HT-29 (cell line): ENCODE results near the gene AXIN1. TPM values are rescaled to one million over a fixed set of nuclear protein-coding genes. Genes with fewer than 3 reads are reported as not detected.

Experiments used
- DNase-seq: peaks from one replicate; pipeline ENCODE4 v3.0.0-alpha.2; 2015; ENCODE audit warnings: low spot score
- total RNA-seq: library from RNA; depleted of rRNA; stranded (reverse); fragments of >200 nt; shearing (Covaris generic); gene quantifications from 2 replicates; pipeline ENCODE4 v1.2.3, GENCODE V29; 2014

Gene AXIN1
- total RNA-seq, 1 experiment from 2014 or later = 88.4 TPM

- DNase-seq = no peak
Measured at GRCh38 chr16:305916-306626, 46.5 kb downstream of the AXIN1 start.

GRCh38 chr16:303760-304505, 48.6 kb downstream of the AXIN1 start:
- DNase-seq = peak; percentile 48

GRCh38 chr16:301950-302349, 50.6 kb downstream of the AXIN1 start:
- no peak for DNase-seq

- DNase-seq = no peak
Measured at GRCh38 chr16:301235-301634, 51.3 kb downstream of the AXIN1 start.

- DNase-seq = no peak
Measured at GRCh38 chr16:297832-298231, 54.7 kb downstream of the AXIN1 start.

GRCh38 chr16:296806-297510, 55.6 kb downstream of the AXIN1 start:
- no peak for DNase-seq

- DNase-seq = no peak
Measured at GRCh38 chr16:296276-296675, 56.2 kb downstream of the AXIN1 start.

GRCh38 chr16:293043-293775, 59.3 kb downstream of the AXIN1 start:
- no peak for DNase-seq

GRCh38 chr16:291539-291938, 61.0 kb downstream of the AXIN1 start:
- no peak for DNase-seq

- DNase-seq = no peak
Measured at GRCh38 chr16:290681-291405, 61.7 kb downstream of the AXIN1 start.

- DNase-seq = no peak
Measured at GRCh38 chr16:290015-290680, 62.4 kb downstream of the AXIN1 start.

- no peak for DNase-seq
Measured at GRCh38 chr16:289395-289997, 63.0 kb downstream of the AXIN1 start.

GRCh38 chr16:287981-288920, 64.3 kb downstream of the AXIN1 start:
- no peak for DNase-seq

GRCh38 chr16:287298-287811, 65.2 kb downstream of the AXIN1 start:
- peak; percentile 42 for DNase-seq

- DNase-seq = no peak
Measured at GRCh38 chr16:286491-287297, 65.8 kb downstream of the AXIN1 start.

- DNase-seq = no peak
Measured at GRCh38 chr16:285146-286055, 67.1 kb downstream of the AXIN1 start.
